GM12864 (cell line): ENCODE measurements around the gene KLHL21.
A peak's percentile ranks its signal among the peaks of the same experiment; 100 is the strongest.
"Not testable (repeated sequence)": the region's sequence is repeated elsewhere in the genome, so short reads cannot be mapped to it uniquely, and the experiment has no call there.

Experiments used
- DNase-seq: peaks from one replicate; pipeline ENCODE4 v3.0.0-alpha.2; 2011; ENCODE audit warnings: low read depth
- H3K4me3 ChIP-seq: 2 replicates; pipeline ENCODE4 v1.5.1; 2011; ENCODE audit warnings: mild to moderate bottlenecking, low read depth, low read length, control low read depth
- TF ChIP-seq, protein P1 (sequence below): IDR thresholded peaks from 2 replicates; pipeline ENCODE4 v1.5.1; 2011; ENCODE audit warnings: low read depth, mild to moderate bottlenecking, moderate library complexity, low read length, control low read depth, inconsistent platforms; ENCODE audit errors: missing control alignments

The KLHL21 gene

DNA sequence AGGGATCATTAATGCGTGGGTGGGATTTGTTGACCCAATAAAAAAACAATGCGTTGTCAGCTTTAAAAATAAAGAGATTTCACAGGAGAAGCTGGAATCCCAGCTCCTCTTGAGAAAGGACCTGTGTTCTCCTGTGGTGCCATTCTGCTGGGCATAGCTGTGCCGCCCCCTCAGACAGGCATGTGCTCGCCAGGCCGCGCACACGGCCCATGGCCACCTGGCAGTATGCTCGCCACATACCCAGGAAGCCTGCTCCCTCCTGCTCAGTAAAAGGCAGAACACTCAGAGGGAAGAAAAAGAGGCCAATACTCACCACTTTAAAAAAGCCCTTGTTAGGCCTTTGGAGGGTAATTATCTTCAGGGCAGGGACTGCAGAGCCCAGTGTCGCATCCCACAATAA is 35.1 kb upstream of the KLHL21 start:
- TF ChIP-seq, protein P1, sequence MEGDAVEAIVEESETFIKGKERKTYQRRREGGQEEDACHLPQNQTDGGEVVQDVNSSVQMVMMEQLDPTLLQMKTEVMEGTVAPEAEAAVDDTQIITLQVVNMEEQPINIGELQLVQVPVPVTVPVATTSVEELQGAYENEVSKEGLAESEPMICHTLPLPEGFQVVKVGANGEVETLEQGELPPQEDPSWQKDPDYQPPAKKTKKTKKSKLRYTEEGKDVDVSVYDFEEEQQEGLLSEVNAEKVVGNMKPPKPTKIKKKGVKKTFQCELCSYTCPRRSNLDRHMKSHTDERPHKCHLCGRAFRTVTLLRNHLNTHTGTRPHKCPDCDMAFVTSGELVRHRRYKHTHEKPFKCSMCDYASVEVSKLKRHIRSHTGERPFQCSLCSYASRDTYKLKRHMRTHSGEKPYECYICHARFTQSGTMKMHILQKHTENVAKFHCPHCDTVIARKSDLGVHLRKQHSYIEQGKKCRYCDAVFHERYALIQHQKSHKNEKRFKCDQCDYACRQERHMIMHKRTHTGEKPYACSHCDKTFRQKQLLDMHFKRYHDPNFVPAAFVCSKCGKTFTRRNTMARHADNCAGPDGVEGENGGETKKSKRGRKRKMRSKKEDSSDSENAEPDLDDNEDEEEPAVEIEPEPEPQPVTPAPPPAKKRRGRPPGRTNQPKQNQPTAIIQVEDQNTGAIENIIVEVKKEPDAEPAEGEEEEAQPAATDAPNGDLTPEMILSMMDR: no peak
- no peak for DNase-seq
- H3K4me3 ChIP-seq: no peak overlapping the region

DNA sequence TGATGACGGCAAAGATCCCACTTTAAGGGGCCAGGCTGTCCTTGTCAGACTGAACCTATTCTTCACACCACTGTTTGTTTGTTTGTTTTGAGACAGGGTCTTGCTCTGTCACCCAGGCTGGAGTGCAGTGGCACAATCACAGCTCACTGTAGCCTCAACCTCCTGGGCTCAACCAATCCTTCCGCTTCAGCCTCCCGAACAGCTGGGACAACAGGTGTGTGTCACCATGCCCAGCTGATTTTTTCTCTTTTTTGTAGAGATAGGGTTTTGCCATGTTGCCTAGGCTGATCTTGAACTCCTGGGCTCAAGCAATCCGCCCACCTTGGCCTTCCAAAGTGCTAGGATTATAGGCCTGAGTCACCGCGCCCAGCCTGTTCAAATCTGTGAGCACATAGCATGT is 34.1 kb upstream of the KLHL21 start:
- not testable (repeated sequence) for DNase-seq, H3K4me3 ChIP-seq

DNA sequence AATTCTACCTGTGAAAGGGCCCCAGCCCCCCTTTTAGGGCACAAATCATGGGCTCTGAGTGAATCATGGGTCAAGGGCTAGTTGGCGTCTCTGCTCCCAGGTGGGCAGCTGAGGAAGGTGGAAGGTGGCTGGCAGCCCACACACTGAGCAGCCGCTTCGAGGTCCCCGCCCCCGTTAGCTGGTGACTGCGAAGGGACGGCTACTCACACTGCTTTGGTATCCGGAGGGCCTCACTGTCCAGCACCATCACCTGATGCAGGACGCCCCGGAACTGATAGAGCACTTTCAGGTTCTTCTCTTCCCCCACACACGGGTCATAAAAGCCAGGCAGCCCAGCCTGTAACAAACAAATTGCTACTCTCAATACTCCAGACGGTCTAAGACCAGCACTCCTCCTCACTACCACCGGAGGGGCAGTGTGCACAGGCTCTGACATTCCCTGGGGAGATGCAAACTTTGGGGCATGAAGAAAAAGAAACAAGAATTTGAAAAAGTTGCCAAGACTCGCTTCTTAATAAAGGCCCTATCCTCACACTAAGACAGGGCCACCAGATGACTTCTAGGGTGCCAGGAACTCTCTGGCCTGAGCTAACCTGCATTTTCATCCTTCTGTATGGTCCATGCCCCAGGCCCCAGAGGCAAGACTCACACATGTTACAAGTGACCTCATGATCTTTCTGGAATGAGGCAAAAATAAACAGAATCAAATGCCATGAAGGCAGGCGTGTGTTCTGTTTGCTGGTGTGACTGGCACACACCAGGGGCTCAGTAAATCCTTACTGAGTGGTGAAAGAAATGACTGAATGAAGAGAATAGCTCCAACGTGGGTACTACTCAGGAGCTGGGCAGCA is 33.5 kb upstream of the KLHL21 start:
- H3K4me3 ChIP-seq: no peak overlapping the region
- DNase-seq: no peak
- TF ChIP-seq, protein P1: no peak

DNA sequence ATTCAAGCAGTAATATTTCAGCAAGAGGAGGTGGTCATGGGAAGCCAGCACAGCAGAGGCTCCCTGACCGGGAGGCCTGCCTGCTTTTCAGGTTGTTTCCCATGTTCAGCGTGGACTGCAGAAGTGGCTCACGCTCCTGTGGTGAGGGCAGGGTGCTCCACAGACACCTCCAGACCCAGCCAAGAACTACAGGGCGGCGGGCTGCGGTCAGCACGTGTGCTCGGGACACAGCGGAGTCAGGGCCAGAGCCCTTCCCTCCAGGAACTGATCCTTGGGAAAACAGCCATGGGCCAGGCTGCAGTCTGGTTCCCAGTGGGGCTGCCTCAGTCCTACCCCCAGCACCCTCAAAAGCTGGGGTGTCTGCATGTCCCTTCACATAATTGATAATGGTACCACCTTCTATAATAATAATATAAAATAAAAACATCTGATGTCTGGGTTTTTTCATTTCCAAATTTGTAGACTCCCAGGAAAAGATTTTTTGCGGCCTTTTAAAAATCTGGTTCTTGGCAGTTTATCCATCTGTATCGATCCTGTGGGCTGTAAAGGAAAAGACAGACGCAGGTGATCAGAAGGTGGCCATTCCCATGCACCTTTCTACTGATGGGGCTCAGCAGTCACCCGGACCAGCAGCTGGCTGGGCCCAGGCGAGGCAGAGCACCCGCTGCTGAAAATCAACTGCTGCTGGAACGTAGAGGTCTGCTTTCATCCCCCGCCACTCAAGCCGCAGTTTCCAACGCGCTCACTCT is 32.7 kb upstream of the KLHL21 start:
- TF ChIP-seq, protein P1: no peak
- no peak overlapping the region for H3K4me3 ChIP-seq
- no peak for DNase-seq

DNA sequence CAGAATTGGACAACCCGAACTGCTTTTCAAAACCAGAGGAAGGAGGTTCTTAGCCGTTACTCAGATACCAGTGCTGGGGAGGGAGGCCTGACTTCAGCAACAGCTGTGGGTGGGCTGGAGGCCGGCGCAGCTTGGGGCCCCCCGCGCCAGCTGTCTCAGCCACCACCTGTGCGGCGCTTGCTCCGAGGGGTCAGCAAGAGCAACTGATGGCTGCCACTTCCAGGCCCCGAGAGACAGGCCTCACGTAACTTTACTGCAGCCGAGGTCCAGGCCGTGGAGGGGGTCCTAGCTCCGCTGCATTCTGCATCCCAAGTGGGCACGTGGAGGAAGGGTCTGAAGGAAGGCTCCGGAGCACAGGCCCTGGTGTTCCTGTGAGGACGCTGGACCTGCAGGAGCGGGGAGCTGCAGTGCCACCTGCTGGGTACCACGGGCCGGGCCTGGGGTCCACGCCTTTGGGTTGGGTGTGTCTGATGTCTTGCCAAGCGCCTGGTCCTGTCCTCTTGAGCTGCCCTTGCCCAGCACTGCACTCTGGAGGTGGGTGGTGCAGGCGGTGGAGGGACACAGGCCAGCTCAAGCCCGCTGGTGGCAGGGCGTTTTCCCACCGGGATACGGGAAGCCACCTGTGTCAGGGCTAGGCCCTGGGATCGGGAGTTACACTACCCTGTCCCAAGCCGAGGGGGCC is 31.8 kb upstream of the KLHL21 start:
- no peak overlapping the region for H3K4me3 ChIP-seq
- DNase-seq: no peak
- TF ChIP-seq, protein P1: peak; percentile 41

DNA sequence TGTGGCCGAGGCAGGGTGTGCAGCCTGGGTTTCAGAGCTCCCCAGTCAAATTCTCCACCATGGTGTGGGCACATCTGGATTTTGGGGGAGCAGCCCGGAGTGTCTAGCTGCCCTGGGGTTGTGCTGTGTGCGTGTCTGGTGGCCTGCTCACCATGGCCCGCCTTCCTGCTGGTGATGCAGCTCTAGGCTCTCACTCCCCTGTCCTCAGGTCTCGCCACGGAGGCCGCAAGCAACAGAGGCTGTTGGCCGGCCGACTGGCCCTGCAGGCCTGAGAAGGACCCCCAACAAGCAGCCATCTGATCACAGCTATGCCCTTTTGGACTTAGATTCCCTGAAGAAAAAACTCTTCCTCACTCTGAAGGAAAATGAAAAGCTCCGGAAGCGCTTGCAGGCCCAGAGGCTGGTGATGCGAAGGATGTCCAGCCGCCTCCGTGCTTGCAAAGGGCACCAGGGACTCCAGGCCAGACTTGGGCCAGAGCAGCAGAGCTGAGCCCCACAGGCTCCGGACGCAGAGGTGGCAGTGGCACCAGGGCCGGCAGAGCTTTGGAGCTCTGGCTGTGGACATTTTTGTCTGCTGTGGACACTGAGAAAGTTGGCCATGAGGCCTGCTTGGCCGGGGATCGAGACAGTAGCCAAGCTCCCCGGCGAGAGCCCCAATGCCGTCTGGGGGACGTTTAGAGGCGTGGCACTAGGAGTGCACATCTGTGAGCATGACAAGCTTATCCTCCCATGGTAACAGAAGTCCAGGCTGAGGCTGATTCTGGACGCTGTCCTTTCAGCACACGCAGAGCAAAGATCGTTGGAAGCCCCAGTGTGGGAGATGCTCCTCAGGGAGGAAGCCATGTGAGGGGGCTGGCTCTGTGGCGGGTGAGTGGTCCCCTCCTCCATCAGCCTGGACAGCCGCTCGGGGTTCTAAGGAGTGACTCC is 30.2 kb upstream of the KLHL21 start:
- DNase-seq: no peak
- TF ChIP-seq, protein P1: no peak

More for the DNA sequence above, 30.2 kb upstream of the KLHL21 start:
- H3K4me3 ChIP-seq: no peak overlapping the region
